Measurements from ENCODE around the gene SPSB3. TPM values are rescaled to one million over a fixed set of nuclear protein-coding genes. Genes with fewer than 3 reads are reported as not detected.

SPSB3 gene
- total RNA-seq, 2 donors from 2014 or later: 95.9 to 97.8 TPM

GRCh38 chr16:1787056-1787321 is 4.6 kb upstream of the SPSB3 start:
- WGBS, 2 donors: 82% methylated on average over 6 of the region's 6 CpGs; no CpG with 5 or more reads in 1 of the 2 donors
- Histone ChIP-seq H3K27ac (no peak overlapping the region), H3K4me3 (no peak overlapping the region), H3K27me3 (no peaks in the 10 kb centered on the region), H3K4me1 (peaks cover 25% of the 10 kb centered on the region), H3K9me3 (no peaks in the 10 kb centered on the region), H3K36me3 (replicated peaks in 1 of 2; ENCODE audit: insufficient read depth in 1 of 2, low read depth in 2 of 2) (peaks cover 0 to 6% of the 10 kb centered on the region in 2 donors)
- TF ChIP-seq CTCF (IDR thresholded peaks at IDR 0.05) (no peak), POLR2A (IDR thresholded peaks at IDR 0.05) (no peak)
- DNase-seq: peak in 1 of 4 donors; percentile 8
- ATAC-seq: no peak
- intact Hi-C loops (cut with DNase I): no loop called here

GRCh38 chr16:1786242-1787055 is 4.1 kb upstream of the SPSB3 start:
- DNase-seq (peak in 3 of 4 donors; percentile 5 to 18 (median 12)), ATAC-seq (no peak)
- Histone ChIP-seq H3K4me3 (no peak overlapping the region), H3K27me3 (no peaks in the 10 kb centered on the region), H3K36me3 (replicated peaks in 1 of 2; ENCODE audit: insufficient read depth in 1 of 2, low read depth in 2 of 2) (peaks cover 0 to 6% of the 10 kb centered on the region in 2 donors), H3K9me3 (no peaks in the 10 kb centered on the region), H3K4me1 (peaks cover 29% of the 10 kb centered on the region), H3K27ac (no peak overlapping the region)
- intact Hi-C loops (cut with DNase I): no loop called here
- WGBS, 2 donors: 73 to 86% methylated on average over 3 to 50 of the region's 51 CpGs
- TF ChIP-seq CTCF (IDR thresholded peaks at IDR 0.05) (no peak), POLR2A (IDR thresholded peaks at IDR 0.05) (no peak)

GRCh38 chr16:1785846-1786170 is 3.4 kb upstream of the SPSB3 start:
- intact Hi-C loops (cut with DNase I): no loop called here
- Histone ChIP-seq H3K9me3 (no peaks in the 10 kb centered on the region), H3K4me1 (peaks cover 36% of the 10 kb centered on the region), H3K27ac (no peak overlapping the region), H3K36me3 (replicated peaks in 1 of 2; ENCODE audit: insufficient read depth in 1 of 2, low read depth in 2 of 2) (peaks cover 0 to 6% of the 10 kb centered on the region in 2 donors), H3K27me3 (no peaks in the 10 kb centered on the region), H3K4me3 (no peak overlapping the region)
- 88 to 94% methylated on average over 10 to 14 of the region's 14 CpGs for WGBS, 2 donors
- ATAC-seq (no peak), DNase-seq (peak in 1 of 4 donors; percentile 8)
- no peak for TF ChIP-seq CTCF (IDR thresholded peaks at IDR 0.05)
- no peak for TF ChIP-seq POLR2A (IDR thresholded peaks at IDR 0.05)

- ATAC-seq (no peak), DNase-seq (peak in 2 of 4 donors; percentile 6 to 9)
- H3K4me3 ChIP-seq: no peak overlapping the region
- no peaks in the 10 kb centered on the region for H3K27me3 ChIP-seq
- no peaks in the 10 kb centered on the region for H3K9me3 ChIP-seq
- peaks cover 0 to 6% of the 10 kb centered on the region in 2 donors for H3K36me3 ChIP-seq (replicated peaks in 1 of 2; ENCODE audit: insufficient read depth in 1 of 2, low read depth in 2 of 2)
- 75 to 85% methylated on average over 19 to 26 of the region's 26 CpGs for WGBS, 2 donors
- TF ChIP-seq POLR2A (IDR thresholded peaks at IDR 0.05) (no peak), CTCF (IDR thresholded peaks at IDR 0.05) (no peak)
- no peak overlapping the region for H3K27ac ChIP-seq
- intact Hi-C loops (cut with DNase I): no loop called here
- H3K4me1 ChIP-seq: peaks cover 42% of the 10 kb centered on the region
These were observed 2.8 kb upstream of the SPSB3 start for GRCh38 chr16:1784977-1785845.
